Stimulated activated CD8-positive, alpha-beta memory T cell treated with anti-CD3 and anti-CD28 coated beads, Interleukin-2, amount 100 ng/mL, for 1 hour (primary cell): ENCODE measurements around the gene TNFRSF4.
"Not testable (repeated sequence)": the region's sequence is repeated elsewhere in the genome, so short reads cannot be mapped to it uniquely, and the experiment has no call there.

Source experiments
- DNase-seq, 2 donors: peaks; one replicate each; pipeline ENCODE4 v3.0.0-alpha.2; 2020; ENCODE audit warnings: low read depth in 2 of 2

TNFRSF4 gene

DNA sequence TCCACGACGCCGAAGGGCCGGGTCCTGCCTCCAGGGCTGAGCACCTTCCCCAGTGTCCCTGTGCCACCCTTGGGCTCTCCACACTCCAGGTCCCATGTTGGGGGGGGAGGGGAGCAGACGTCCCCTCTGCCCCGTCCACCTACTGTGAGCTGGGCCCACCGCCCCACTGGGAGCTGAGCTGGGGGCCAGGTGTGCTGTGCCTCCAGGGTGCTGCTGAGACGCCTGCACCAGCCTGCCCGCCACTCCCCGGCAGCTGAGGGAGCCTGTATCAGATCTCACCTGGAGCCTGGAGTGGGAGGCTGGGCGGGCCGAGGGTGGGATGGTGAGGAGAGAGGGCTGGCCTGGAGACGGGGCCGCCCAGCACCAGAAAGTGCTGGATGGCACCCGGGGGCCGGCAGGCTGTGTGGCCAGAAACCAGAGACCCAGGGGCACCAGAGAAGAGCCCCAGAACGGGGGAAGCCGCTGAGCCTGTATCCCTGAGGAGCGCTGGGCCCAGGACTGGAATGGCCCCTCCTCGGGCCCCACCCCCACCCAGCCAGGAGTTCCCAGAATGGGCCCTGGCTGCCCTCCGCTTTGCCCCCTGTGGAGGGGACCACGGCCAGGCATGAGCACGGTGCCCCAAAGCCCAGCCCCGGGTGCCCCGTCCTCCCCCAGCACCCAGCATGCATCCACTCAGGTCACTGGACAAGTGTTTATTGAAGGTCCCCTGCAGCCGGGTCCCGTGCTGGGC is 11.0 kb downstream of the TNFRSF4 start:
- DNase-seq, result no peak

DNA sequence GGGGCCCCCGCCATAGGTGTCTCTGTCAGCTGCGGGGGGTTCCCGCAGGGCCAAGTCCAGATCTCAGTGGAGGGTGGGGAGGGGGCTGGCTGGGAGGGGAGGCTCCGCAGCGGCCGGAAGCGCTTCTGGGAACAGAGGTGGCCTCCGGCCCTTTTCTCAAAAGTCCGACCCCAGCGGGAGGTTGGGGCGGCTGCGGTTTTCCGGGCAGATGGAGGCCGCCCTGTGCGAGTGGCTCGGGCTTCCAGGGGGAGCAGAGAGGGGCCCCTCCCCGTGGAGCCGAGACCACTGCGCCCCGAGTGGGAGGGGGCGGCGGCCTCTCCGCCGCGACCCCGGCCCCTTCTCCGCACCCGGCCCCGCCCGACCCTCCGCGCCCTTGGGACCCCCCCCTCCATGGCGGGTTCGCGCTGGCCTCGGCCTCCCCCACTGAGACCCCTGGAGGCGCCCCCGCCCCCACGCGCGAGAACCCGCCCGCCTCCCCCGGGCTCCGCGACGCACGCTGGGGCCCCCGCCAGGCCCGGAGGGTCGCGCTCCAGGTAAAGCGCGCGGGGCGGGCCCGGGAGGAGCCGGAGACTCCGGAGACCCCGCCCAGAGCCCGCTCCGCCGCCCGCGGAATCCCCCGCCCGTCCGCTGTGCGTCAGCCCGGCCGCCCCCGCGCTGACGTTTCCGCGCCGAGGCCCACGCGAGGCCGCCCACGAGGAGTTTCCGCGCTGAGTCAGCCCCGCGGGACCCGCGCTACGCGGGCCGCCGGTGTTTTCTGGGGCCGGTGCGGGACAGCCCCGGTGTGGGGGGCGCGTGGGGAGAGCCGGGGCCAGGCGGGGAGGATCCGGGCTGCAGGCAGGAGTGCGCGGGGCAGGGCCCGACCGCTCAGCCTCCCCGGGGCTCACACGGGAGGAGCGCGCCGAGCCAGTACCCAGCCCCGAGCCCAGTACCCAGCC is 12.8 kb downstream of the TNFRSF4 start:
- DNase-seq, result peak; percentile 72 to 82

DNA sequence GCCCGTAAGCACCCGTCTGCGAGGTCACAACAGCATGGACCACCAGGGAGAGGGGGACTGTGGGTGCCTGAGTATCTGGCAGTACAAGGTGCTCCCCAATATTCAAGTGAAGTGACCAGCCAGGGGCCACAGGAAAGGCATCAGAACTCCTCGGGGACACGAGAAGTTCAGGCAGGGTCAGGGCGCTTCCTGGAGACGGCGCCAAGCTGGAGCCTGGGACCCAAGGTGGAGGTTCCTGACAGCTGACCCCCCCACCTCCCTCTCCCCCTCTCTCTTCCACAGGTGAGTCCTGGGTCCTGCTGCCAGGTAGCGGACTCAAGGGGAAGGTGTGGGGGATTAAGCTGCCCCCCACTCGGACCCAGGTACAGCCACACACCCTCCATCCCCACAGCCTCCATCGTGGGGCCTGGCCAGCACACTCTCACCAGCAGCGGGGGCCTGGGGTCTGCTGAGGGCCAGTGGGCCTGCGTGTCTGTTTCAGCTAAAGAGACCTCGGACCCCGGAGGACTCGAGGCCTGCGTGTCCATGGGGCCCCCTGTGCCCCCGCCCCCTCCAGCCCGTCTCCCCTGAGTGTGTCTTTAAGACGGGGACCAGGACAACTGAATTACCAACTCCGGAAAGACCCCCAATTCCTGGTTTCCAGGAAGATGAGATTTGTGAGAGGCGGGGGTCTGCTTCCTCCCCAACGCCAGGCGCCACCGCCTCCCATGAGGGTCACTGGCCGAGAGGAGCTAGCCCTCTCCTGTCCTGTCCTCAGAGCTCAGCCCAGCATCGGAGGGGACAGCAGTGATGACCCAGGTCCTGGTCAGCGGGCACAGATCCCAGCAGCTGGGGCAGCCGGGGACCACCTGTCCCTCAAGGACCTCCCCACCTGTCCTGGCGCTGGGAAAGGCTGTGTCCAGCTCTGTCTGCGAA is 13.7 kb downstream of the TNFRSF4 start:
- no peak for DNase-seq

DNA sequence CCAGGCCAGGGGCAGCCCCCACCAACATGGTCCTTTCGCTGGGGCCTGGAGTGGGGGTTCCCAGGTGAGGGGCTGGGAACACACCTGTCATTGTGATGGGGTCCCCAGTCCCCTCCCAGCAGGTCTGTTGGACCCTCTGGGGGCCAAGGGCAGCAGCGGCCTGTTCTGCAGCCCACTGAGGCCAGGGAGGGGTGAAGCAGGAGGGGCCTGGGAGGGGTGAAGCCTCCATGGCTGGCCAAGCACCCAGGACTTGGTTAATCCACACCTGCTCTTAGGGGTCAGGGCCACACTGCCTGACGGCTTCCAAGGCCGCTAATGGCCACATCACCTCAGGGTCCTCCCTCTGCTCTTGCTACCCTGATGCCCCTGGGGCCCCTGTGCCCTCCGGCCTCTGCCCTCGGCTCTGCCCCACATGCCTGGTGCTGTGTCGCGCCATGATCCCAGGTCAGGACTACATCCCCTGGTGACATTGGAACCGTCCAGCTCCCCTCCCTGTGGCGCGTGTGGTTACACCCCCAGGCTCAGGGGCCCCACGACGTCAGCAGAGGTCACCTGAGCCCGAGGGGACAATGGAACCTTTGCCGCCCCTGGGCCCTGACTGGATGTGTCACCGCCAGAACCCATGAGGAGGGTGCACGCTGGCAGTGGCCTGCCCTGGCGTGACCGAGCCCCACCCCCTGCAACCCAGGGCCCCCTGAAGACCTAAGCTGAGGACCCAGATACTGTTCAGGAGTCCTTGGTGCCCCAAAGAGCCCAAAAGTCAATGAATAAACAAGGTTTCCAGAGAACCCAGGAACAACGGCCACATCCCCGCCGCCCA is 14.6 kb downstream of the TNFRSF4 start:
- no peak for DNase-seq

DNA sequence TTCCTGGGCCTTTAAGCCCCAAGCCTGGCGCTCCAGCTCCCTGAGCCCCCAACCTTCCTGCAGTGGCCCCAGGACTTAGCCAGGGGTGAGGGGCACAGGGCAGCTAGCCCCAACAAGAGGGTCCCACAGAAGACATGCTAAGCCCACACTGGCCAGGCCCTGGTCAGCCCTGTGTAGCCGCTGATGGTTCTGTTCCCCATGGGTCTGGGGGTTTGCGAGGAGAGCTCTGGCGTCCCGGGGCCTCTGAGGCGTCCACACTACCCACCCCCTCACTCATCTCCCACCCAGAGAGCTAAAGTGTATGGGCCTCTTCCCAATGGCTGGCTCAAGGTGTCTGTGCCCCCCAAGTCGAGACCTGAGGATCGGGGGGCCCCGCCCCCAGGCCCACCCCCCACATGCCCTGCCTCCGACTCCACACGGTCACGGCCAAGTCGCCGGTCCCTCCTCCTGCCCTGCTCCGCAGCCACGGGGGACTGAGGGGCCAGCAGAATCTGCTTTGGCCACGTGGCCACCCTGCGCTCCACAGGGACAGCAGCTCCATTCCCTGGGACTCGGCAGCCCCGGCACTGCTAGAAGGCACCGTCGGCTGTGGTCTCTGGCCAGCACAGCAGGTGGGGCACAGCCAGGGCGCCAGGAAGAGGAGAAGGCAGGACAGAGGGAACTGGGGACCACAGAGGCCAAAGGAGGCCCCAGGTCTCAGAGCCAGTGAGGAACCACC is 15.4 kb downstream of the TNFRSF4 start:
- DNase-seq, result no peak

DNA sequence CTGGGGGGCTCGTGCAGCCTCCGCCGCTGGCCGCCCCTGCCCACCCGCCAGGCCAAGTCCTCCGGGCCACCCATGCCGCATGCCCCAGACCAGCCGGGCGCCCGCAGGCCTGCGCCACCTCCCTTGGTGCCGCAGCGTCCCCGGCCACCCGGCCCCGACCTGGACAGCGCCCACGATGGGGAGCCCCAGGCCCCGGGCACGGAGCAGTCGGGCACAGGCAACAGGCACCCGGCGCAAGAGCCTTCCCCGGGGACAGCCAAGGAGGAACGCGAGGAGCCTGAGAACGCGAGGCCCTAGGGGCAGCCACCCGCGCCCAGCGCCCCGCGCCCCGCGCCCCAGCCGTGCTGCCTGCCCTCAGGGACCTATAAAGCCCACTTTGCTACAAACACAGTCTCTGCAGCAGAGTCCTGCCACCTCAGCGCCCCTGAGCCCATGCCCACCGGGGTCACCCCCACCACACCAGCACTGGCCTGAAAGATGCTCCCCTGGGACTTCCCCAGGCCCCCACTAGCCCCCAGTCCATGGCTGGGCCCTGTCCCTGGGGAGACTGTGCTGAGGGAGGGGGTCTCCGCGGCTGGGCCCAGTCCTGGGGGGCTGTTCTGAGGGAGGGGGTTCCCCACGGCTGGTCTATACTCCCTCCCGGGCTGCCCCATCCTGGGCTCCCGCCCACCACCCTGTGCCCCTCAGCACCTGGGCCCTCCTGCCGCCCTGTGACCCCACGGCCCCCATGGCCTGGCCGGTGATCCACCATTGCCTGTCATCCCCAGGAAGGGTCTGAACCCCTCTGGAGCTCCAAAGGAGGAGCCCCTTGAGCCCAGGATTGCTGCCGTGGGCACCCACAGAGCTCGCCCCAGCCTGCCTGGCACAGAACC is 16.2 kb downstream of the TNFRSF4 start:
- DNase-seq, result no peak

DNA sequence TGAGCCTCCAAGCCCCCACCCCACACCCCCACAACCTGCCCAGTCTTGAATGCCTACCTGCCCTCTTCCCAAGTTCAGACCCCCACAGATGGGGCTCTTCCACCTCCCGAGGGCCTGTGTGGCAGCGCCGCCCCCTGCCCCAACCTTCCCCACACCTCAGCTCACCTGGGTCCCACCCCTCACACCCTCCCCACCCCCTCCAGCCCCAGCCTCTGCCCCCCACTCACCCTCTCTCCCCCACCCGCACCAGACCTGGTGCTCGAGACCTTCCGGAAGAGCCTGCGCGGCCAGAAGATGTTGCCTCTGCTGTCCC is 16.8 kb downstream of the TNFRSF4 start:
- DNase-seq, result no peak

DNA sequence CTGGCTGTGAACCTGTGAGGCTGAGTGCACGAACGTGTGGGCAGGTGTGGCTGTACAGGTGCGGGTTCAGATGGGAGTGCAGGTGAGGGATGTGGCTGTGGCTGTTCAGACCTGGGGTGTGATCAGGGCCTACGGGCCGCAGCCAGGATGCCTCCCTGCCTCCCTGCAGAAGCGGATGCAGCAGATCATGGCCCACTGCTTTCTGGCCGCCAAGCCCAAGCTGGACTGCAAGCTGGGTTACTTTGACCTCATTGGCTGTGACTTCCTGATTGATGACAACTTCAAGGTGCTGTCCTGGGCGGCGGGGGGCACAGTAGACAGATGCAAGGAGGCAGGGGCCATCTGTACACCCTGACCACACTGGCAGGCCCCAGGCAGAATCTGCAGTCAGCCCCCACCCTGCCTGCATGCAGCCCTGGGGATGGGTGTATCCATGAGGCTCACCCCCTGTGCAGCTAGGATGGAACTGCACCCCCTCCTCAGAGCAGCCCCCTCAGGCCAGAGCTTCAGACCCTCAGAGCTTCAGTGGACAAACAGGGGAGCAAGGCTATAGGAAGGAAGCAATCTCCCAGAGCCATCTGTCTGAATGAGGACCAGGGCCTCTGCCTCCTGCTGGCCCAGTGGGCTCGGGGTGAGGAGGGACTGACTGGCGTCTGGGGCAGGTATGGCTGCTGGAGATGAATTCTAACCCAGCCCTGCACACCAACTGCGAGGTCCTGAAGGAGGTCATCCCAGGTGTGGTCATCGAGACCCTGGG is 17.3 kb downstream of the TNFRSF4 start:
- no peak for DNase-seq

DNA sequence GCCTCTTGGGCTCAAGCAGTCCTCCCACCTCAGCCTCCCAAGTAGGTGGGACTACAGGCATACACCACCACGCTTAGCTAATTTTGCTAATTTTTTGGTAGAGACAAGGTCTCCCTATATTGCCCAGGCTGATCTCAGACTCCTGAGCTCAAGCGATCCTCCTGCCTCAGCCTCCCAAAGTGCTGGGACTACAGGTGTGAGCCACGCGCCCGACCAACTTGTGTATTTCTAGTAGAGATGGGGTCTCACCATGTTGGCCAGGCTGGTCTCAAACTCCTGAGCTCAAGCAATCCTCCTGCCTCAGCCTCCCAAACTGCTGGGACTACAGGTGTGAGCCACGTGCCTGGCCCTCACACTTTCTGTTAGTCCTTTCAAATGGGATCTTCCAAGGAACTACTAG is 18.2 kb downstream of the TNFRSF4 start:
- not testable (repeated sequence) for DNase-seq

DNA sequence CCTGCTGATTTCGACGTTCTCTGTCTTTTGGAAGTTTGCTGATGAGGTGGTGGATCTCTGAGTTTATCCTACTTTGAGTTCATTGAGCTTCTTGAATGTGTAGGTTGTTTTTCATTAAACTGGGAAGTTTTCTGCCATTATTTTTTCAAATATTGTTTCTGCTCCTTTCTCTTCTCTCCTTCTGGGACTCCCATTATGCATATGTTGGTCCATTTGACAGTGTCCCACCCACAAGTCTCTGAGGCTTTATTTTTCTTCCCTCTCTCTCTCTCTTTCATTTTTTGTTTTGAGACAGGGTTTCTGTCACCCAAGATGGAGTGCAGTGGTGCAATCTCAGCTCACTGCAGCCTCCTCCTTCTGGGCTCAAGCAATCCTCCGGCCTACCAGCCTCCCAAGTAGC is 19.2 kb downstream of the TNFRSF4 start:
- DNase-seq, result no peak

DNA sequence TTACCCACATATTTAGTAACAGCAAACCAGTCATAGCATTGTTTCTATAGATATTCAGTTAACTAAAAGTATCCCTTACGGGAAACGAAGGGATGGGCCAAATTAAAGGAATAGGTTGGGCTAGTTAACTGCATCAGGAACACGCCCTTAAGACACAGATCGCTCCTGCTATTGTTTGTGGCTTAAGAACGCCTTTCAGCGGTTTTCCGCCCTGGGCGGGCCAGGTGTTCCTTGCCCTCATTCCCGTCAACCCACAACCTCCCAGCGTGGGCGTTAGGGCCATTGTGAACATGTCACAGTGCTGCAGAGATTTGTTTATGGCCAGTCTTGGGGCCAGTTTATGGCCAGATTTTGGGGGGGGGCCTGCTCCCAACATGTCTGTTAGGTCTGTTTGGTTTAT is 22.2 kb downstream of the TNFRSF4 start:
- DNase-seq, result no peak

DNA sequence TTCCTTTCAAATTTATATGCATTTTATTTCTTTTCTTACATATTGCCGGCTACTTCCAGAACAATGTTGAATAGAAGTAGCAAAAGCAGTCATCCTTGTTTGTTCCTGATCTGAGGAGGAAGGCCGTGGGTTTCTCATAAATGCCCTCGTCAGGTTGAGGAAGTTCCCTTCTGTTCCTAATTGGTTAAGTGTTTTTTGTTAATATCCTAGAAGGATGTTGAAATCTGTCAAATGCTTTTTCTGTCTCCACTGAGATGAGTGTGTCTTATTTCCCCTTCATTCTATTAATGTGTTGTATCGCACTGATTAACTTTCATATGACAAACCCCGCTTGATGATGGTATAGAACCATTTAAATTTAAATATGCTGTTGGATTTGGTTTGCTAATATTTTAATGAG is 24.8 kb downstream of the TNFRSF4 start:
- no peak for DNase-seq

DNA sequence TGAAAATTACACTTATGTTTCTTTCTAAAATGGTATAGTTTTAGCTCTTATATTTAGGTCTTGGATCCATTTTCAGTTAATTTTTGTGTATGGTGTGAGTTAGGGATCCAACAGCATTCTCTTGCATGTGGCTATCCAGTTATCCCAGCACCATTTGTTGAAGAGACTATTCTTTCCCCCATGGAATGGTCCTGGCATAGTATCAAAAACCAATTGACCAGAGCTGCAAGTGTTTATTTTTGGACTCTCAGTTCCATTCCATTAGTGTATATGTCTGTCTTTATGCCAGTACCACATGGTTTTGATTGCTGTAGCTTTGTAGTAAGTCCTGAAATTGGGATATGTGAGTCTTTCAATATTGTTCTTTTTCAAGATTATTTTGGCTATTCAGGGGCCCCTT is 26.0 kb downstream of the TNFRSF4 start:
- no peak for DNase-seq

DNA sequence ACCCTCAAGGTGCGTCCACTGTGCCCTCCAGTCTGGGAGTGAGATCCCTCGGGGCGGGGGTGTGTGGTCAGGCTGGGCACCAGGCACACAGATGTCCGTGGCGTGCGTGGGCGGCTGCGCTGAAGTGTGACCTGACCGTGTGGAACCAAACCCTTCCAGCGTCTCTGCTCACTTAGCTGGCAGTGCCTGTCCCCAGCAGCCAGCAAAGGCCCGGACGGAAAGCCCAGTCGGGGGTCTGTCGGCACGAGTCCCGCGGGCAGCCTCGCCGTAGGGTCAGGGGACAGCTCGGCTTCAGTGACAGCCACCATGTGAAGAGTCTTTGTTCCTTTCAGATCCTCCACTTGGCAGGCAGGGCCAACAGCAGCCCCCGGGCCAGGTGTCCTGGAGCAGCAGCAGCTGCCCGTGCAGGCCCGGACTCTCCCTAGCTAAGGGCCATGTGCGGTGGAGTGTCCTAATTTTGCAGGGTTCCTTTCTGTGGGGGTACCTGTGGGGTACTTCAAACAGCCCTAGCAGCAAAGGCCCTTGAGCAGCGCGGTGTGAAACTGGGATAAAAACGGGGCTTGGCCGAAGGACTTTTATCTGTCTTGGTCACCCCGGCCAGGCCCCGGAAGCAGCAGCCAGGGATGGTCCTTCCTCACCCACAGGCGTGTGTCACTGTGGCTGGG is 28.7 kb downstream of the TNFRSF4 start:
- no peak for DNase-seq

DNA sequence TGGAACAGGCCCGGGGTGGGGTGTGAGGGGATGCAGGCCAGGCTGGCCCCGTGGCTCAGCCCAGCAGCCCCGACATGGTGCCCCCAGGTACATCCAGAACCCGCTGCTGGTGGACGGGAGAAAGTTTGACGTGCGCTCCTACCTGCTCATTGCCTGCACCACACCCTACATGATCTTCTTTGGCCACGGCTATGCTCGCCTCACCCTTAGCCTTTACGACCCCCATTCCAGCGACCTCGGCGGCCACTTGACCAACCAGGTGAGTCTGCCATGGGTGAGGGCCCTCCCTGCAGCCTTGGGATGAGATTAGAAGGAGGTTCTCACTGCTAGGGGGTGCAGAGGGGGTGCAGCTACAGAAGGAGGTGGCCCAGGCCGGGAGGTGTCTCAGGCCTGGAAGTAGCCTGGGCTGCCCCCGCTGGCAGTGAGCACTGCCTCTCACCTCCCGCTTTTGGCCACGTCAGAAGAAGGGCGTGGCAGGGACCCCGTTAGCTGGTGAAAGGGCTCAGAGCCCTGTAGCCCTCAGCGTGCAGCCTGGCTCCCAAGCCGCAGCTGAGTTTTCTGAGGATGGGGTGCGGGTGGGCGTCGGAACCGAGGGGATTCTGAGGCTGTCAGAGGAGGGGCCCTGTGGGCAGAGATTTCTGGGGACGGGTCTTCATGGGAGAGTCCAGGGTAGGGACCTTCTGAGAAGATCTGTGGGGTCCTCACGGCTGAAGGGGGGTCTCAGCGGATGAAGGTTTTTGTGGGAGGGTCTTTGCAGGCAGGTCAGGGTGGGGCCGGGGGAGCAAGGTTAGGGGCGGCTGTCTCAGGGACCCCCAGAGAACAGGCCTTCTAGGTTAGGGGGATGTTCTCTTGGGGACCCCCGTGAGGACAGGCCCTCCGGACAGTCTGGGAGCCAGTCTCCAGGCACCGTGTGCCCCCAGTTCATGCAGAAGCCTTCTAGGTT is 29.8 kb downstream of the TNFRSF4 start:
- no peak for DNase-seq

DNA sequence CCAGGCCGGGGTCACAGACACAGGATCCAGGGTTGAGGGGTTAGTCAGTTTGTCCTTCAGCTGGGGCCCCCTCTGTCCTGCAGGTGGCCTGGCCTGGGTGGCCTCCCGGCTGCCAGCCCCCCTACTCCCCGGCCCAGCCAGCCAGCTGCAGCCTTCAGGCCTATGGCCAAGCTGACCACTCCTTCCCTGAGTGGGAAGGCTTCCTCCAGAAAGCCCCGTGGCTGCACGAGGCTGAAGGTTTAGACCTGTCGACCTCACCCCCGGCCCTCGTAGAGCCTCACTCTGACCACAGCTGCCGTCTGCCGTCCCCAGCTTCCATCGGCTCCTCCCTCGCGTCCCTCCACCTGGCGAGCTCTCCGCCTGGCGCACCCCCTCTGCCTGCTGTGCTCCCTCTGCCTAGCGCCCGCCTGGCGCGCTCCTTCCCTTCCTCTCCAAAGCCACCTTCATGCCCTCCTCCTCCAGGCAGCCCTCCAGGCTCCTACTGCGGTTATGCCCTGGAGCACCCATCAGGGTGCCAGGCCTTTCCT is 30.7 kb downstream of the TNFRSF4 start:
- DNase-seq, result no peak
